ENCODE results near the gene FRMD8. TPM values are rescaled to one million over a fixed set of nuclear protein-coding genes. Genes with fewer than 3 reads are reported as not detected.

Gene FRMD8
- total RNA-seq, 1 donor from 2014 or later = 23.5 TPM

DNA sequence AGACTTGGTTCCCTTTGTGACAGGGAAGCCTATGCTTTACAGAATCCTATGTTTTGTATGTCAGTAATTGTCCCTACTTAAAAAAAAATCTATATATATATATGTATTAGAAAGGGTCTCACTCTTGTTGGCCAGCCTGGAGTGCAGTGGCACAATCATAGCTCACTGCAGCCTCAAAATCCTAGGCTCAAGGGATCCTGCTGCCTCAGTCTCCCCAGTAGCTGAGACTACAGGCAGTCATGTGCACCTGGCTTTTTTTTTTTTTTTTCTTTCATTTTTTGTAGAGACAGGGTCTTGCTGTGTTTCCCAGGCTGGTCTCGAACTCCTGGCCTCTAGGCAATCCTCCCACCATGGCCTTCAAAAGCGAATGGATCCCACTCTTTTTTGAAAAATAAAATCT lies 34.1 kb downstream of the FRMD8 start:
- no peaks in the 10 kb centered on the region for H3K36me3 Mint-ChIP-seq
- no peak for DNase-seq (ENCODE audit: low spot score in 2 of 2, unreplicated experiment in 2 of 2)
- TF ChIP-seq, protein P1, sequence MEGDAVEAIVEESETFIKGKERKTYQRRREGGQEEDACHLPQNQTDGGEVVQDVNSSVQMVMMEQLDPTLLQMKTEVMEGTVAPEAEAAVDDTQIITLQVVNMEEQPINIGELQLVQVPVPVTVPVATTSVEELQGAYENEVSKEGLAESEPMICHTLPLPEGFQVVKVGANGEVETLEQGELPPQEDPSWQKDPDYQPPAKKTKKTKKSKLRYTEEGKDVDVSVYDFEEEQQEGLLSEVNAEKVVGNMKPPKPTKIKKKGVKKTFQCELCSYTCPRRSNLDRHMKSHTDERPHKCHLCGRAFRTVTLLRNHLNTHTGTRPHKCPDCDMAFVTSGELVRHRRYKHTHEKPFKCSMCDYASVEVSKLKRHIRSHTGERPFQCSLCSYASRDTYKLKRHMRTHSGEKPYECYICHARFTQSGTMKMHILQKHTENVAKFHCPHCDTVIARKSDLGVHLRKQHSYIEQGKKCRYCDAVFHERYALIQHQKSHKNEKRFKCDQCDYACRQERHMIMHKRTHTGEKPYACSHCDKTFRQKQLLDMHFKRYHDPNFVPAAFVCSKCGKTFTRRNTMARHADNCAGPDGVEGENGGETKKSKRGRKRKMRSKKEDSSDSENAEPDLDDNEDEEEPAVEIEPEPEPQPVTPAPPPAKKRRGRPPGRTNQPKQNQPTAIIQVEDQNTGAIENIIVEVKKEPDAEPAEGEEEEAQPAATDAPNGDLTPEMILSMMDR (IDR thresholded peaks at IDR 0.05; ENCODE audit: unreplicated experiment) = no peak
- H3K27me3 Mint-ChIP-seq (ENCODE audit: low read depth) = no peaks in the 10 kb centered on the region
- peaks cover 86% of the 10 kb centered on the region for H3K4me1 Mint-ChIP-seq
- no peaks in the 10 kb centered on the region for H3K9me3 Mint-ChIP-seq
- peak overlapping the region; percentile 100 for H3K27ac Mint-ChIP-seq
- peak overlapping the region; percentile 88 for H3K4me3 Mint-ChIP-seq

- H3K9me3 Mint-ChIP-seq = no peaks in the 10 kb centered on the region
- H3K4me3 Mint-ChIP-seq = peak overlapping the region; percentile 88
- H3K4me1 Mint-ChIP-seq = peaks cover 86% of the 10 kb centered on the region
- peak overlapping the region; percentile 100 for H3K27ac Mint-ChIP-seq
- TF ChIP-seq, protein P1 (IDR thresholded peaks at IDR 0.05; ENCODE audit: unreplicated experiment) = no peak
- no peaks in the 10 kb centered on the region for H3K36me3 Mint-ChIP-seq
- DNase-seq (ENCODE audit: low spot score in 2 of 2, unreplicated experiment in 2 of 2) = peak in 1 of 2 experiments; percentile 60
- no peaks in the 10 kb centered on the region for H3K27me3 Mint-ChIP-seq (ENCODE audit: low read depth)
Observed at GRCh38 chr11:65420979-65421793, 34.7 kb downstream of the FRMD8 start.

DNA sequence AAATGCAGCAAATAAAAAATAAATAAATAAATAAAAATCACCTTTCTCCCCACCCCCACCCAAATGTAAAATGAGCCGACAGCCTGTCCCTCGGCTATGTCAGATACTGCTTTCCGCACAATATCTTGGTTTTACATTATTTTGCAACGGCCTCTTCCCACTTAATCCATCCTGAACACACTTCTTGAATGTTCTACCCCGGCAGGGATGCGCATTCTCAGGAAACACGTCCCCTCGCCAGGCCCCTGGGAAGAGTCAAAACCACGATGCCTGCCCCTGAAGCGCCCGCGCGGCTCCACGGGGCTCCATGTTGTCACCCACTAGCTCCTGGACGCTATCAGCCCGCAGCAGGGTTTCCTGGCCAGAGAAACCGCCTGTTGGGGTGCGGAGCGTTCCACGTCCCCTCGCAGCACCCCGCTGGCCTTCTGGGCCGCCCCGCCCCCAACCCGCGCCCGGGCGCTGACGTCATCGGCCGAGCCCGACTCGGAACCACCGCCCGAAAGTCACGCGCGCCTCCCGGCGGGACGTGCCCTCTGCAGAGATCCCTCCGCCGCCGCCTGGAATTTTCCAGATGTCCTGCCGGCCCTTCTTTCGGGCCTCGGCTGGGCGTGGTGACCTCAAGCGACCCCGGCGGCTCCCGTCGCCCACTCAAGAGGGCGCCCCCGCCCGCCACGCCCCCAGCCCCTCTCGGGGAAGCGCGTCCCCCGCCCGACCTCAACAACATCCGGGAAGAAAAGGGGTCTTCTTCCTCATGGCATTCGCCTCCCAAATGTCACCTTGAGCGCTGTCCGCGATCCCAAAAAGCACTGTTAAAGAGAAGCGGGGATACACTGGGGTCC lies 35.6 kb downstream of the FRMD8 start:
- TF ChIP-seq, protein P1 (IDR thresholded peaks at IDR 0.05; ENCODE audit: unreplicated experiment) = no peak
- H3K4me3 Mint-ChIP-seq = peak overlapping the region; percentile 88
- no peaks in the 10 kb centered on the region for H3K9me3 Mint-ChIP-seq
- DNase-seq (ENCODE audit: low spot score in 2 of 2, unreplicated experiment in 2 of 2) = peak; percentile 92 to 96
- no peaks in the 10 kb centered on the region for H3K27me3 Mint-ChIP-seq (ENCODE audit: low read depth)
- no peaks in the 10 kb centered on the region for H3K36me3 Mint-ChIP-seq
- H3K4me1 Mint-ChIP-seq = peaks cover 86% of the 10 kb centered on the region
- H3K27ac Mint-ChIP-seq = peak overlapping the region; percentile 100

DNA sequence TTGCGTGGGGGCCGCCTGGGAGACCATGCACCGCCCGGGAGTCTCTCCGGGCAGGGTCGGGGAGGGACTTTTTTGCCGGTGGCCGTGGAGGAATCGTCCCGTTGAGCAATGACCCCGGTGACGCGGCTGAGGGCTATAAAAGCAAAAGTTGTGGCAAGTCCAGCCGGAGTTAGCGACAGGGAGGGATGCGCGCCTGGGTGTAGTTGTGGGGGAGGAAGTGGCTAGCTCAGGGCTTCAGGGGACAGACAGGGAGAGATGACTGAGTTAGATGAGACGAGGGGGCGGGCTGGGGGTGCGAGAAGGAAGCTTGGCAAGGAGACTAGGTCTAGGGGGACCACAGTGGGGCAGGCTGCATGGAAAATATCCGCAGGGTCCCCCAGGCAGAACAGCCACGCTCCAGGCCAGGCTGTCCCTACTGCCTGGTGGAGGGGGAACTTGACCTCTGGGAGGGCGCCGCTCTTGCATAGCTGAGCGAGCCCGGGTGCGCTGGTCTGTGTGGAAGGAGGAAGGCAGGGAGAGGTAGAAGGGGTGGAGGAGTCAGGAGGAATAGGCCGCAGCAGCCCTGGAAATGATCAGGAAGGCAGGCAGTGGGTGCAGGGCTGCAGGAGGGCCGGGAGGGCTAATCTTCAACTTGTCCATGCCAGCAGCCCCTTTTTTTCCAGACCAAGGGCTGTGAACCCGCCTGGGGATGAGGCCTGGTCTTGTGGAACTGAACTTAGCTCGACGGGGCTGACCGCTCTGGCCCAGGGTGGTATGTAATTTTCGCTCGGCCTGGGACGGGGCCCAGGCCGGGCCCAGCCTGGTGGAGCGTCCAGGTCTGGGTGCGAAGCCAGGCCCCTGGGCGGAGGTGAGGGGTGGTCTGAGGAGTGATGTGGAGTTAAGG lies 36.4 kb downstream of the FRMD8 start, which contains the start of gene NEAT1:
TSS of gene NEAT1 (plus strand) at position 166 of the 883 bp plus-strand sequence.
- DNase-seq (ENCODE audit: low spot score in 2 of 2, unreplicated experiment in 2 of 2) = peak; percentile 74 to 88
- Mint-ChIP-seq H3K9me3 (no peaks in the 10 kb centered on the region), H3K4me1 (peaks cover 86% of the 10 kb centered on the region), H3K4me3 (peak within 1 kb of the TSS; percentile 88), H3K36me3 (no peaks in the 10 kb centered on the region), H3K27ac (peak within 1 kb of the TSS; percentile 100), H3K27me3 (ENCODE audit: low read depth) (no peaks in the 10 kb centered on the region)
- TF ChIP-seq, protein P1 (IDR thresholded peaks at IDR 0.05; ENCODE audit: unreplicated experiment) = no peak
